B cell (primary cell): ENCODE data around the gene DUSP5. TPM values are rescaled to one million over a fixed set of nuclear protein-coding genes. Genes with fewer than 3 reads are reported as not detected.

Experiments used
- ATAC-seq: fragments of 200-7000 bp; cut with Tn5 transposase; one replicate; pipeline ENCODE4 v1.10.0; 2021; ENCODE audit warnings: low read depth, mild to moderate bottlenecking, moderate number of reproducible peaks, moderate library complexity
- CTCF ChIA-PET: fragments of 350-600 bp; sonication (Branson Sonifier 250); formaldehyde crosslinking; loops from one replicate; lab custom pipeline; 2021; ENCODE audit warnings: antibody characterized with exemption, inconsistent platforms; lab: Charles Lee
- POLR2A ChIA-PET: fragments of 350-600 bp; sonication (Branson Sonifier 250); formaldehyde crosslinking; loops from one replicate; lab custom pipeline; 2021; ENCODE audit warnings: antibody characterized with exemption; lab: Charles Lee
- DNase-seq: peaks from one replicate; pipeline ENCODE4 v3.0.0; 2013
- H2AFZ ChIP-seq: 2 replicates; pipeline ENCODE4 v1.6.1; 2012; ENCODE audit warnings: mild to moderate bottlenecking, low read depth, low read length; ENCODE audit not compliant: insufficient read depth, poor library complexity, severe bottlenecking
- H3K27ac ChIP-seq, 2 donors: 1 replicate in 1 of 2; 2 replicates in 1 of 2; pipeline ENCODE4 v1.5.1; 2012 to 2013; ENCODE audit warnings: low read length in 2 of 2, mild to moderate bottlenecking in 2 of 2, moderate library complexity in 1 of 2
- H3K27me3 ChIP-seq, 4 experiments: fragments of 200-600 bp in 1 of 4; sonication (generic) in 1 of 4; replicated peaks in 1 of 4; 1 replicate in 2 of 4; 2 replicates in 2 of 4; pipeline versions ENCODE4 v1.6.1 to v1.7.0; 2013 to 2016; ENCODE audit warnings: low read length in 3 of 4, mild to moderate bottlenecking in 2 of 4, mixed read lengths in 1 of 4, moderate library complexity in 1 of 4; ENCODE audit not compliant: insufficient read depth in 4 of 4, control insufficient read depth in 3 of 4; ENCODE audit errors: control extremely low read depth in 1 of 4
- H3K36me3 ChIP-seq, 2 experiments: replicated peaks in 1 of 2; 1 replicate in 1 of 2; 2 replicates in 1 of 2; pipeline versions ENCODE4 v1.6.1 to v1.7.1; 2013; ENCODE audit warnings: low read length in 1 of 2; ENCODE audit not compliant: insufficient read depth in 2 of 2, control insufficient read depth in 1 of 2; ENCODE audit errors: control extremely low read depth in 1 of 2, extremely low read depth in 1 of 2
- H3K4me1 ChIP-seq, 2 donors: fragments of 200-600 bp in 1 of 2; sonication (generic) in 1 of 2; 1 replicate in 1 of 2; 2 replicates in 1 of 2; pipeline versions ENCODE4 v1.5.1 to v1.6.1; 2013 to 2017; ENCODE audit warnings: low read length in 2 of 2; ENCODE audit not compliant: control insufficient read depth in 2 of 2, insufficient read depth in 2 of 2
- H3K4me2 ChIP-seq: replicated peaks from 2 replicates; pipeline ENCODE3; 2012; ENCODE audit warnings: mild to moderate bottlenecking, low read depth, low read length; ENCODE audit not compliant: poor library complexity, severe bottlenecking
- H3K4me3 ChIP-seq, 5 experiments: fragments of 200-600 bp in 1 of 5; sonication (generic) in 1 of 5; 1 replicate in 3 of 5; 2 replicates in 2 of 5; pipeline versions ENCODE4 v1.5.1 to v1.7.0; 2011 to 2016; ENCODE audit warnings: low read length in 4 of 5, mild to moderate bottlenecking in 4 of 5, low read depth in 2 of 5, control low read depth in 1 of 5, moderate library complexity in 1 of 5; ENCODE audit not compliant: insufficient read depth in 1 of 5; ENCODE audit errors: control extremely low read depth in 1 of 5, extremely low read depth in 1 of 5
- H3K79me2 ChIP-seq: fragments of 200-600 bp; sonication (generic); one replicate; pipeline ENCODE4 v1.6.0; 2016; ENCODE audit warnings: low read length; ENCODE audit not compliant: control insufficient read depth, insufficient read depth
- H3K9ac ChIP-seq: fragments of 200-600 bp; sonication (generic); 2 replicates; pipeline ENCODE4 v1.6.1; 2017; ENCODE audit warnings: mild to moderate bottlenecking, low read length, moderate library complexity
- H3K9me3 ChIP-seq, 3 donors: one replicate each; pipeline versions ENCODE4 v1.6.1 to v1.7.1; 2013; ENCODE audit warnings: low read length in 2 of 3; ENCODE audit not compliant: control insufficient read depth in 2 of 3, insufficient read depth in 1 of 3; ENCODE audit errors: control extremely low read depth in 1 of 3
- H4K20me1 ChIP-seq: 2 replicates; pipeline ENCODE4 v1.6.0; 2012; ENCODE audit warnings: mild to moderate bottlenecking, low read length; ENCODE audit not compliant: insufficient read depth, control insufficient read depth, poor library complexity, severe bottlenecking
- H3K27ac Mint-ChIP-seq: one replicate; pipeline ENCODE4 v1.8.0; 2021; ENCODE audit warnings: mixed read lengths
- H3K27me3 Mint-ChIP-seq: one replicate; pipeline ENCODE4 v1.8.0; 2021; ENCODE audit warnings: mixed read lengths
- H3K4me1 Mint-ChIP-seq: one replicate; pipeline ENCODE4 v1.8.0; 2021; ENCODE audit warnings: mixed read lengths
- H3K4me3 Mint-ChIP-seq: one replicate; pipeline ENCODE4 v1.8.0; 2021; ENCODE audit warnings: mixed read lengths
- H3K9me3 Mint-ChIP-seq: one replicate; pipeline ENCODE4 v1.8.0; 2022; ENCODE audit warnings: mixed read lengths; ENCODE audit not compliant: insufficient read depth
- EZH2 ChIP-seq: IDR thresholded peaks from 2 replicates; pipeline ENCODE4 v1.6.1; 2012; ENCODE audit warnings: borderline replicate concordance, low read depth, mild to moderate bottlenecking, moderate library complexity, low read length; ENCODE audit not compliant: insufficient read depth, poor library complexity, severe bottlenecking
- WGBS: methylation state at CpG from one replicate; pipeline ENCODE4 v1.1.5; 2013; ENCODE audit warnings: missing lambda C conversion rate; ENCODE audit not compliant: insufficient coverage; 5-methylcytosine and 5-hydroxymethylcytosine counted together
- intact Hi-C: fragments of 100-400 bp; cut with micrococcal nuclease; formaldehyde crosslinking; loops from one replicate; pipeline ENCODE4 v1.10.0; 2022
- polyA plus RNA-seq: library from polyadenylated mRNA; depleted of rRNA; stranded (reverse); fragments of >200 nt; gene quantifications from 2 replicates; pipeline ENCODE4 v1.2.3, GENCODE V29; 2012
- total RNA-seq, 2 donors: library from RNA; stranded (reverse); fragments of 120-200 nt in 1 of 2; gene quantifications; 1 replicate in 1 of 2; 2 replicates in 1 of 2; pipeline versions ENCODE4 v1.2.3 to v1.2.4, GENCODE V29; 2013 to 2022
- TF ChIP-seq, protein P1 (sequence below): fragments of 200-600 bp; IDR thresholded peaks from one replicate; pipeline ENCODE4 v1.8.0; 2022; ENCODE audit warnings: antibody characterized with exemption, mild to moderate bottlenecking

The DUSP5 gene
- total and polyA plus RNA-seq, 2 donors (not counting 1 experiment from before 2014, with no cell fraction given), result 10.0 to 71.0 TPM

DNA sequence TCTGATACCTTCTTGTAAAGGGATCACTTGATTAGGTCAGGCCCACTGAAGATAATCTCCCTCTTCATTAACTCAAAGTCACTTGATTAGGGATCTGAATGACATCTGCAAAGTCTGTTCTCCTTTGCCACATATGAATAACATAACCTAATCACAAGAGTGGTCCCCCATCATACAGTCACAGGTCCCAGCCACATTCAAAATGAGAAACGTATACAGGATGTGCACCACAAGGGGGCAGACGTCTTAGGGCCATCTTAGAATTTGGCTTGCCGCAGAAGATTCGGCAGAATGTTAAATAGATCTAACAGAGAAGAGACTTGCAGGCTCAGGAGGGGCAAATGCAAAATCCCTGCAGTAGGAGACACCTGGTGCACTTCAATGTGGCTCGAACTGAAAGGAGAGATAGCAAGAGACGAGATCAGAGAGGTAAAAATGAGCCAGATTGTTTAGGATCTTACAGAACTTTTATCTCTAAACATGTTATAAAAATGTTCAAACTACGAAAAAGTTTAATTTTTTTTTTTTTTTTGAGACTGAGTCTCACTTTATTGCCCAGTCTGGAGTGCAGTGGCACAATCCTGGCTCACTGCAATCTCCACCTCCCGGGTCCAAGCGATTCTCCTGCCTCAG, 59.4 kb downstream of the DUSP5 start:
- Histone ChIP-seq H3K4me3 (no peak overlapping the region), H3K4me2 (no peak overlapping the region), H4K20me1 (no peaks in the 10 kb centered on the region), H3K27me3 (peaks cover 0 to 6% (median 2%) of the 10 kb centered on the region in 4 experiments), H2AFZ (peak overlapping the region; percentile 71), H3K9ac (no peak overlapping the region), H3K9me3 (no peaks in the 10 kb centered on the region), H3K4me1 (peaks cover 0 to 4% of the 10 kb centered on the region in 2 donors), H3K36me3 (no peaks in the 10 kb centered on the region), H3K79me2 (no peaks in the 10 kb centered on the region), H3K27ac (no peak overlapping the region)
- no peak overlapping the region for H3K27ac Mint-ChIP-seq
- TF ChIP-seq, protein P1, sequence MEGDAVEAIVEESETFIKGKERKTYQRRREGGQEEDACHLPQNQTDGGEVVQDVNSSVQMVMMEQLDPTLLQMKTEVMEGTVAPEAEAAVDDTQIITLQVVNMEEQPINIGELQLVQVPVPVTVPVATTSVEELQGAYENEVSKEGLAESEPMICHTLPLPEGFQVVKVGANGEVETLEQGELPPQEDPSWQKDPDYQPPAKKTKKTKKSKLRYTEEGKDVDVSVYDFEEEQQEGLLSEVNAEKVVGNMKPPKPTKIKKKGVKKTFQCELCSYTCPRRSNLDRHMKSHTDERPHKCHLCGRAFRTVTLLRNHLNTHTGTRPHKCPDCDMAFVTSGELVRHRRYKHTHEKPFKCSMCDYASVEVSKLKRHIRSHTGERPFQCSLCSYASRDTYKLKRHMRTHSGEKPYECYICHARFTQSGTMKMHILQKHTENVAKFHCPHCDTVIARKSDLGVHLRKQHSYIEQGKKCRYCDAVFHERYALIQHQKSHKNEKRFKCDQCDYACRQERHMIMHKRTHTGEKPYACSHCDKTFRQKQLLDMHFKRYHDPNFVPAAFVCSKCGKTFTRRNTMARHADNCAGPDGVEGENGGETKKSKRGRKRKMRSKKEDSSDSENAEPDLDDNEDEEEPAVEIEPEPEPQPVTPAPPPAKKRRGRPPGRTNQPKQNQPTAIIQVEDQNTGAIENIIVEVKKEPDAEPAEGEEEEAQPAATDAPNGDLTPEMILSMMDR, result peak; percentile 72
- TF ChIP-seq EZH2, result no peak
- peaks cover 3% of the 10 kb centered on the region for H3K4me1 Mint-ChIP-seq
- DNase-seq, result peak; percentile 79
- ChIA-PET POLR2A (interaction anchor here (0.9 kb wide), 1 partner anchor 253 kb away, joined by 5 read pairs; no protein-coding TSS in a partner anchor), CTCF (interaction anchor here (0.8 to 4.0 kb wide), 4 partner anchors 9 to 251 kb away, joined by 4 to 26 read pairs (median 10); no protein-coding TSS in a partner anchor)
- peak; percentile 83 for ATAC-seq
- peaks cover 15% of the 10 kb centered on the region for H3K27me3 Mint-ChIP-seq
- no peak overlapping the region for H3K4me3 Mint-ChIP-seq
- H3K9me3 Mint-ChIP-seq, result no peaks in the 10 kb centered on the region
- WGBS, result 43% methylated on average over 7 of the region's 9 CpGs
- intact Hi-C loops, result no loop called here

DNA sequence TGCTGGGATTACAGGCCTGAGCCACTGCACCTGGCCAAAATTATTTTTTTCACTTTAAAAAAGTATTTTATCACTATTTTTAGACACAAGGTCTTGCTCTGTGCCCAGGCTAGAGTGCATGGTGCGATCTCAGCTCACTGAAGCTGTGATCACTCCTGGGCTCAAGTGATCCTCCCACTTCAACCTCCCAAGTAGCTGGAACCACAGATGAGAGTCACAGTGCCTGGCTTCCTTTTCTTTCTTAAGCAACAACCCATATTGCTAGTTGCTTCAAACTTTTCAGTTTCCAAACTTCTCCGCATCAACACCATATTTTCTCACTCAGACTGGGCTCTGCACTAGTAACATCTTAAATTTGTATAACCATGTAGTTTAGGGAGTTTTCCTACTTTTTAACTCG, 60.3 kb downstream of the DUSP5 start:
- H3K9ac ChIP-seq, result no peak overlapping the region
- no peak for TF ChIP-seq EZH2
- TF ChIP-seq, protein P1, result no peak
- peaks cover 0 to 4% of the 10 kb centered on the region in 2 donors for H3K4me1 ChIP-seq
- Mint-ChIP-seq H3K27me3 (peaks cover 9% of the 10 kb centered on the region), H3K27ac (no peak overlapping the region), H3K4me1 (peaks cover 3% of the 10 kb centered on the region), H3K4me3 (no peak overlapping the region), H3K9me3 (no peaks in the 10 kb centered on the region)
- H3K79me2 ChIP-seq, result no peaks in the 10 kb centered on the region
- no peak overlapping the region for H2AFZ ChIP-seq
- ChIA-PET CTCF (interaction anchor here (0.8 to 4.0 kb wide), 5 partner anchors 8 to 252 kb away, joined by 3 to 26 read pairs (median 9); no protein-coding TSS in a partner anchor), POLR2A (interaction anchor here (0.7 kb wide), 1 partner anchor 24 kb away, joined by 7 read pairs; no protein-coding TSS in a partner anchor)
- ATAC-seq (no peak), DNase-seq (no peak)
- peaks cover 0 to 6% (median 2%) of the 10 kb centered on the region in 4 experiments for H3K27me3 ChIP-seq
- no peaks in the 10 kb centered on the region for H3K9me3 ChIP-seq
- H4K20me1 ChIP-seq, result no peaks in the 10 kb centered on the region
- intact Hi-C loops, result no loop called here
- H3K4me3 ChIP-seq, result no peak overlapping the region
- no peaks in the 10 kb centered on the region for H3K36me3 ChIP-seq
- H3K4me2 ChIP-seq, result no peak overlapping the region
- H3K27ac ChIP-seq, result no peak overlapping the region
- WGBS, result 79% methylated on average over 2 of the region's 3 CpGs
